Stimulated activated CD4-positive, alpha-beta T cell treated with anti-CD3 and anti-CD28 coated beads, Interleukin-1b, Interleukin-23, amount 100 ng/mL, for 4 hours (primary cell): Measurements from ENCODE around the gene TM4SF20.
"Not testable (repeated sequence)": the region's sequence is repeated elsewhere in the genome, so short reads cannot be mapped to it uniquely, and the experiment has no call there.

Experiments used
- DNase-seq, 2 donors: peaks; one replicate each; pipeline ENCODE4 v3.0.0-alpha.2; 2020; ENCODE audit warnings: low read depth in 2 of 2

The TM4SF20 gene

DNA sequence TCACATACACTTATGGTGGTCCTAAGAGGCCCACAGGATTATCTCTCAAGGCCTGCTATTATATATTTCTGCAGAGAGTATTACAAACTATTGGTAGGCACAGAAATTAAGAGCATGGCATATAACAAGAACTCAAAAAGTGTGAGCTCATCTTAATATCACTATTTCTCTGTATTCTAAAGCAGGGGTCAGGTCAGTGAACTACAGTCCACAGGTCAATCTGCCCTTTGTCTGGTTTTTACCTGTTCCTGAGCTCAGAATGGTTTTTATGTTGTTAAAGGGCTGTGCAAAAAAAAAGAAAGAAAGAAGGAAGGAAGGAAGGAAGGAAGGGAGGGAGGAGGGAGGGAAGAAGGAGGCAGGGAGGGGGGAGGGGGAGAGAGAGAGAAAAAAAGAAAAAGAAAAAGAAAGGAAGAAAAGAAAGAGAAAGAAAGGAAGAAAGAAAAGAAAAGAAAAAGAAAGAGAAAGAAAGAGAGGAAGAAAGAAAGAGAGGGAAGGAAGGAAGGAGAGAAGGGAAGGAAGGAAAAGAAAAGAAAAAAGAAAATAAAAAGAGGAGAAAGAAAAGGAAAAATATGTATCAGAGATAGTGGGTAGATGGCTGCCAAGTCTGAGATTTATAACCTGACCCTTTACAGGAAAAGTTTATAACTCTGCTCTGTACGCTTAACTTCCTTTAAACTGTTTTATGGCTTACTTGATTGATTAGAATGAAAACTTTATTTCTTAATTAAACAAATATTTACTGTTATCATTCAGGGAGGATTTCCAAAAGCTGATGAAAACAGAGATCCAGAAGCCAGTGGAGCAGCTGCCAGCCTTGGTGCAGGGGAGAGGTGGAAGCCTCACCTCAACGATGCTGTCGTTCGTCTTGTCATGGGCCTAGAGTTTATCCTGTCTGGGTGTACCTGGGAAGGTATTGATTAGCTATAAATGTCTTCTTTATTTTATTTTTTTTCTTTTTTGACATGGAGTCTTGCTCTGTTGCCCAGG, 19.9 kb upstream of the TM4SF20 start:
- DNase-seq, result no peak

DNA sequence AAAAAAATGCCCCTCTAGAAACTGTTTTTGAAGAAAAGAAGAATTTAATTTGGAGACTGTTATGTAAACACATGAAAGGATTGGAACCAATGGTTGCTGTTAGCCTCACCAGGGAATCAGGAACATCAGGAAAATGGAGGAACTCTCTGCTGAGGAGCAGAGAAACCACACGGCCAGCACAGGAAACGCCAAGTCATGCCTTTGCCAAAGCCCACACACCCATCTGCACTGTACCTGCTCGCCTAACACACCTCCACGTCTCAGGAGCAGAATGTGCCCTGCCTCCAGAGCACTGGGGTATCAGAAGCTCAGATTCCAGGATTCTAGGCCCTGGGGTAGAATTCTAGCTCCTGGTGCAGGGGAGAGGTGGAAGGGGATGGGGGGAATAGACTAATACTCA, 18.5 kb upstream of the TM4SF20 start:
- no peak for DNase-seq

DNA sequence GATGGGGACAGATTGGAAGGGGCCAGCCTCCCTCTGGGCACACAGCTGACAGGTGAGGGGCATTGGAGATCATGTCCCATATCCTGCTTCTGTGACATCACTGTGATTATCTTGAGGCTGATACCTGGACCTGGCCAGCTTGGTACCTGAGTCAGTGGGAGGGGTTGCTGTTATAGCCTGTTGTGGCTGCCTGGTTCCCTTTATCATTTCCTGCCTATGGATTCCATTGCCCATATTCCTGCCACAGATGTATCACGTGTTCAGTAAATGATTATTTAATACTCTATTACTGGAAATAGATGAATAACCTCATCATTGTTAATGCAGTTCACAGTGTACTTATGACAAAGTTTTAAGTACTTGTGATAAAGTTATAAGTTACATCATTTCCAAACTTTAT, 16.4 kb upstream of the TM4SF20 start:
- DNase-seq, result no peak

- no peak for DNase-seq
These were observed 15.3 kb upstream of the TM4SF20 start for GRCh38 chr2:227394401-227394800.

DNA sequence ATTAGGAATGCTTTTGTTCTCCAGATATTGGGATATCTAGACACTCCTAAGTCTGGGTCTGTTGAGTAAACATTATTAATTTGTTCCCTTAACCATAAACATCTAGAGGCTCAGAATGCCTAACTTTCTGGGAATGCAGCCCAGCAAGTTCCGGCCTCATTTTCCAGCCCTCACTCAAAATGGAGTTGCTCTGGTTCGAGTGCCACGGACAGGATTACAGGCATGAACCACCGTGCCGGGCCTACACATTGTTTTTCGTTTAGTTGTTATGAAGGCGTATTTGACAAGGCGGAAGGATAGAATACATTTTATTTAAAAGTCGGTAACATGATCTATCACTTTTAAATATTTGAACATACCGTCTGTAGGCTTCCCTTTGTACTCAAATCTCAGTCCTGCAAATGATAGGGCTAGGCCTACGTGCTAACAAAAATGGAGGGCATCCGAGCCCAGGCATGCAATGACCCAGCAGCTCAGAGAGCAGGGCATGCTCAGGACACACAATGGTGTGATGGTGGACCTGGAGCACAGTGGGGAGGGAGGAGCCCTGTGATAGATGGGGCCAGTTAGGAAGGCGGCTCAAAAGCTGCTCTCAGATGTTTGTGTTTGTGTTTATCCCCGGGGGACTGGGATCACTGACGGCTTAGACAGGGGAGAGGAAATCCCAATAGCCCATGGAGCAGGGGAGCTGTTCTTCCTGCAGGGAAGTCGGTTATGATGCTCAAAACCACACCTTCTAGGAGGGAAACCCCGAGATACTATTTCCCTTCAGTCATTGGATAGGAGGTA, 11.6 kb upstream of the TM4SF20 start:
- no peak for DNase-seq

DNA sequence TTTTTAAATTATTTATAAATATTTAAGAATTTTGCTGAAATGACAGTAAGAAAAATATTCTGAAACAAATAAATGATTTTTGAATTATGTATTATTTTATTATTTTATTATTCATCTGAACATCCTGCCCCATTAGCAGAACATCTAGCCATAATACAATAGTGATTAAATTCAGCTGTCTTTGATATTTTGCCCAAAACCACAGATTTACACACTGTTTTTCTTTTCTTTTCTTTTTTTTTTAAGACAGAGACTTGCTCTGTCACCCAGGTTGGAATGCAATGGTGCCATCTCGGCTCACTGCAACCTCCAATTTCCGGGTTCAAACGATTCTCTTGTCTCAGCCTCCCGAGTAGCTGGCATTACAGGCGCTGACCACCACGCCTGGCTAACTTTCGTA, 10.6 kb upstream of the TM4SF20 start:
- no peak for DNase-seq

DNA sequence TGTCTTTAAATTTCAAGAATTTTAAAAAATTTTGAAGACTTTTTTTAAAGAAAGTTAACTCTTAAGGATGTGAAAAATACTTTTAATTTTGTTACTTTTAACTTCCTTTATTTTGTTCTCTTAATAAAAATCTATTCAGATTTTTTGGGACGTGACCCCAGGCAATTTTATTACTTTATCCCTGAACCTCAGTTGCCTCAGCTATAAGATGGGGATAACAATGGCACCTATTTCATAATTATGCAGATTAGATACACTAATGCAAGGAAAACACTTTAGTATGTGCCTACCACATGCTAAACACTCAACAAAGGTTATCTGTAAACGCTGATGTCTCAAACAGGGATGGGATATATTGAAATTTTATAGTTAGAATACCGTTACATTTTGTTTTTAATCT, 10.1 kb upstream of the TM4SF20 start:
- DNase-seq, result no peak

- DNase-seq, result no peak
These were observed 9.5 kb upstream of the TM4SF20 start for GRCh38 chr2:227388537-227389011.

GRCh38 chr2:227387583-227387982, 8.5 kb upstream of the TM4SF20 start, which contains the start of gene SCYGR1:
TSS of gene SCYGR1 (minus strand) at chr2:227387949. CDS start at chr2:227387949, 0 bp downstream.
- DNase-seq, result not testable (repeated sequence)

- no peak for DNase-seq
These were observed 7.5 kb upstream of the TM4SF20 start for GRCh38 chr2:227386630-227387029.

GRCh38 chr2:227383686-227384085, 4.6 kb upstream of the TM4SF20 start:
- DNase-seq, result no peak

DNA sequence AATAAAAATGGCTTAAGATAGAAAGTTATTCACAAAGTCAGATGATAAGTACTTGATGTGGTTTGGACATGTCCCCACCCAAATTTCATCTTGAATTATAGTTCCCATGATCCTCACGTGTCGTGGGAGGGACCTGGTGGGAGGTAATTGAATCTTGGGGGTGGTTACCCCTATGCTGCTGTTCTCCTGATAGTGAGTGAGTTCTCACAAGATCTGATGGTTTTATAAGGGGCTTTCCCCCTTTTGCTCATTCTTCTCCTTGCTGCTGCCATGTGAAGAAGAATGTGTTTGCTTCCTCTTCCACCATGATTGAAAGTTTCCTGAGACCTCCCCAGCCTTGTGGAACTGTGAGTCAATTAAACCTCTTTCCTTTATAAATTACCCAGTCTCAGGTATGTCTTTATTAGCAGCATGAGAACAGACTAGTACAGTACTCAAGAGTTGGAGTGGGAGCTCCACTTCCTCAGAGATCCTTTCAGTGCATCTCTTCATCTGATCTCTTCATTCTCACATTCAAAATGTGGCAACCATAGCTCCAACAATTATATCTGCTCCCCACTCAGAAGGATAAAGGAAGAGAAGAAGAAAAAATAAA, 3.2 kb upstream of the TM4SF20 start:
- DNase-seq, result peak in 1 of 2 donors; percentile 14

- DNase-seq, result no peak
These were observed 729 bp downstream of the TM4SF20 start for GRCh38 chr2:227378371-227378782.

- DNase-seq, result no peak
These were observed 1.4 kb downstream of the TM4SF20 start for GRCh38 chr2:227377467-227378351.

DNA sequence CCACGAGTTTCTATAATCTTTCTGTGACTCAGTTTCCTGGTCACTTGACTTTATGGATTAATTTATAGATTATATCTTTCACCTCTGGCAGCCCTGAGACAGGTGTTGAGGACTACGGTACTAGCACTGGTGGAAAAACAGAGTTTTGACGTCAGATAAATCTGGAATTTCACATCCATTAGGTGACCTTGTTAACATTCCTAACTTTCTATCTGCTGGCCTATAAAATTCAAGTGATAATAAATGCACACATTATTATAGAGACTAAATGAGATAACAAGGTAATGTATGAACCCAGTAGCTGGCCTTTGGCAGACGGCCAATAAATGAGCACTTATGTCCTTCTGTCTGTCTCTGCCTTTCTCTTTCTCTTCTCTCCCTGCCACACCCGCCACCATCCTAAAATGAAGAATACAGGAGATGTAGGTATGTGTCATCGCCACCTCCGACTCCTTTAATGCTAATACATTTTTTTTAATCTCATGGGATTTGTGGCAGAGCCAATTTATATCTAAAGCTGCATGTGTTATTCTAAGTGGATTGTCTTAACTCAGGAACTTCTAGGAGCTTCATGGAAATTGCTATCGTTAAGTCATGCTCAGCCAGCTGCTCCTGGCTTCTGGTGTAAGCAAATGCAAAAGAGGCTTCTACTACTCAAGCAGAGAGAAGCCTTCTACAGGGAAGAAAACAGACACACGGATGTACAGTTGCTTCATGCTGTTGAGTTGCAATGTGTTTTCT, 2.3 kb downstream of the TM4SF20 start:
- DNase-seq, result no peak

- DNase-seq, result peak in 1 of 2 donors; percentile 13
These were observed 4.9 kb downstream of the TM4SF20 start for GRCh38 chr2:227374158-227374557.

- DNase-seq, result no peak
These were observed 5.7 kb downstream of the TM4SF20 start for GRCh38 chr2:227373389-227373788.

DNA sequence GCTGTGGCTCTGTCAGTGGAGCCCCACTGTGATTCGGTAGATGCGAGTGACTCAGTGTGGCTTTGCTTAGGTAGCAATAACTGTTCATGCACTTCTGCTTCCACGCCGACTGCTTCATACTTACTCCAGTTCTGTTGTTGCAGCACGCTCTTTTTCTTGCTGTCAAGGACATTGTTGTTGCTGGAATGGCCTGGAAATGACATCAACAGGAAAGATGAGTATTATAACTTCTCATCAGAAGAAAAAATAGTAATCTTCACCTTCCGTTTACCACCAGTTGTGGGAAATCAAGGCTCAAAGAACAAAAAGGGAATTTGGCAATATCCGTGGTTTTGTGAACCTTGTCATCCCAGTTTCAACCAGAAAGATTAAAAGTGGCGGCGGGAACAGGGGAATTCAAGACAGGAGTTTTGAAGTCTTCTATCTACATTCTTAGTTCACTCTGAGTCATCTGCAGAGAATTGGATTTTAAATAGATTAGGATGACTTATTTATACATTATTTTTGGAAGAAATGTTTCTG, 8.3 kb downstream of the TM4SF20 start:
- no peak for DNase-seq

DNA sequence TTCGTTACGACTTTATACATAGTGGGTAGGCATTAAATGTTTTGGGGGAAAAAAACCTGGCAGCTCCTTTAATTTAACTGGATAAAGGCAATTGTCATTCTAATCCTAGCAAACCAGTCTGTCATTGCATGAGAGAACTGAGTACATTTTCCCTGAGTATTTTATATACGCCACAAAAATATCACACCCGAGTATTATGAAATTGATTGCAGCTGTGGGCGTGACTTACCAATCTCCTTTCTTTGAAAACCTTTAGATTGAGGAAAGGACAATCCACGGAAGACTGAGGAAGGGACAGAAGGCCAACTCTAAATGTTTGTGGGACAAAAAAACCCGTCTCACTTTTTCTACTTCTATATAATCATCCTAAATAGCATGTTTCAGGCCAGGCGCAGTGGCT, 9.0 kb downstream of the TM4SF20 start:
- DNase-seq, result no peak

DNA sequence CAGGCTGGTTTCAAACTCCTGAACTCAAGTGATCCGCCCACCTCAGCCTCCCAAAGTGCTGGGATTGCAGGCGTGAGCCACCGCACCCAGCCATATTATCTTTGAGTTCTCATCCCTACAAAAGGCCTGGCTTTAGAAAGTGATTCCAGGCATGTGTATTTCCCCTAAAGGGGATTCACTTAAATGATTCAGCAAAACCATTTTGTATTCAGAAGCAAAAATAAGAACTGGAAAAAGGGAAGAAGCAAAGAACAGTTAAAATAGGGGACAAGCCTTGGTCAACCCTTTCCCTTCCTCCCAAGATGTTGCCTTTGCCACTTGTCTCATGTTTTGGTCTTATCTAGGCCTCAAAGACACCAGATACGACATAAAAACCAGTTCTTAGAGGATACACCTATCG, 10.5 kb downstream of the TM4SF20 start:
- DNase-seq, result no peak
